Measurements from ENCODE around the gene FITM2.

DNA sequence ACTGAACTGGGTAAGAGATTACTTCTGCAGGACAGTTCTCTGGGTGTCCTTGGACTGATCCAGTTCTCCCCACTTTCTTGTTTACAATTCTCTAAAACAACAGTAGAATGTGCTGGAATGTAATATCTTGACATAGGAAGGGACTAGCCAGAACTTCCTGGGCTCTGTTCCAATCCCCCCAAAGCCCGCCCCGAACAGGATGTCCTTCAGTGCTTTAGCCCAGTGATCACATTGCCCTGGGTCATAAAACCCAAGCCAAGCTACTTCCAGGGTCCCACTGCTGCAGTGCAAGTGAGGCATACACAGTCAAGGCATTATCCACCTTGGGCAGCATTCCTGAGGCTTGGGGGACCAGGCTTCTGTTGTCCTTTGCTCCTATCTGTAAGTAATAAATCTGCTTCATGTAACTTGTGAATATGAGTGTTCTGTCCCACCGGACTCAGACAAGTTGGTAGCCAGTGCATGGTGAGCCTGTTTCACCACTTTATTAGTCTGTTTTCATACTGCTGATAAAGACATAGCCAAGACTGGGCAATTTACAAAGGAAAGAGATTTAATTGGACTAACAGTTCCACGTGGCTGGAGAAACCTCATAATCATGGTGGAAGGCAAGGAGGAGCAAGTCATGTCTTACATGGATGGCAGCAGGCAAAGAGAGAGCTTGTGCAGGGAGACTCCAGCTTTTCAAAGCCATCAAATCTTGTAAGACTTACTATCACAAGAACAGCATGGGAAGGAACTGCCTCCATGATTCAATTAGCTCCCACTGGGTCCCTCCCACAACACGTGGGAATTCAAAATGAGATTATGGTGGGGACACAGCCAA, 23.5 kb downstream of the FITM2 start:
- TF ChIP-seq, protein P1, sequence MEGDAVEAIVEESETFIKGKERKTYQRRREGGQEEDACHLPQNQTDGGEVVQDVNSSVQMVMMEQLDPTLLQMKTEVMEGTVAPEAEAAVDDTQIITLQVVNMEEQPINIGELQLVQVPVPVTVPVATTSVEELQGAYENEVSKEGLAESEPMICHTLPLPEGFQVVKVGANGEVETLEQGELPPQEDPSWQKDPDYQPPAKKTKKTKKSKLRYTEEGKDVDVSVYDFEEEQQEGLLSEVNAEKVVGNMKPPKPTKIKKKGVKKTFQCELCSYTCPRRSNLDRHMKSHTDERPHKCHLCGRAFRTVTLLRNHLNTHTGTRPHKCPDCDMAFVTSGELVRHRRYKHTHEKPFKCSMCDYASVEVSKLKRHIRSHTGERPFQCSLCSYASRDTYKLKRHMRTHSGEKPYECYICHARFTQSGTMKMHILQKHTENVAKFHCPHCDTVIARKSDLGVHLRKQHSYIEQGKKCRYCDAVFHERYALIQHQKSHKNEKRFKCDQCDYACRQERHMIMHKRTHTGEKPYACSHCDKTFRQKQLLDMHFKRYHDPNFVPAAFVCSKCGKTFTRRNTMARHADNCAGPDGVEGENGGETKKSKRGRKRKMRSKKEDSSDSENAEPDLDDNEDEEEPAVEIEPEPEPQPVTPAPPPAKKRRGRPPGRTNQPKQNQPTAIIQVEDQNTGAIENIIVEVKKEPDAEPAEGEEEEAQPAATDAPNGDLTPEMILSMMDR (IDR thresholded peaks at IDR 0.05): no peak
- TF ChIP-seq POLR2A (IDR thresholded peaks at IDR 0.05) (no peak), EP300 (IDR thresholded peaks at IDR 0.05) (no peak)
